Measurements from ENCODE around the gene TXLNG. TPM values are rescaled to one million over a fixed set of nuclear protein-coding genes. Genes with fewer than 3 reads are reported as not detected.

The TXLNG gene
- total and polyA plus RNA-seq, 12 donors = 3.6 to 6.8 (median 5.8) TPM

GRCh38 chrX:16843208-16843909 is 57.1 kb downstream of the TXLNG start:
- Histone ChIP-seq H3K36me3 (peaks cover 0 to 97% (median 8%) of the 10 kb centered on the region in 9 donors), H3K4me1 (peaks cover 0 to 17% (median 4%) of the 10 kb centered on the region in 9 donors), H3K9me3 (no peaks in the 10 kb centered on the region), H3K27ac (no peak overlapping the region), H3K4me3 (no peak overlapping the region), H3K27me3 (peaks cover 0 to 15% (median 0%) of the 10 kb centered on the region in 7 donors)
- DNase-seq = no peak
- TF ChIP-seq CTCF (IDR thresholded peaks at IDR 0.05) = no peak
- 45 to 60% methylated on average over 3 of the region's 3 CpGs for WGBS, 2 donors
- intact Hi-C loops (cut with DNase I) = no loop called here
- no peak for ATAC-seq

- TF ChIP-seq CTCF (IDR thresholded peaks at IDR 0.05) = no peak
- 89 to 90% methylated on average over 2 of the region's 2 CpGs for WGBS, 2 donors
- DNase-seq (no peak), ATAC-seq (no peak)
- no peaks in the 10 kb centered on the region for H3K9me3 ChIP-seq
- H3K27me3 ChIP-seq = peaks cover 0 to 37% (median 0%) of the 10 kb centered on the region in 7 donors
- no peak overlapping the region for H3K4me3 ChIP-seq
- intact Hi-C loops (cut with DNase I) = no loop called here
- no peak overlapping the region for H3K27ac ChIP-seq
- peaks cover 0 to 100% (median 8%) of the 10 kb centered on the region in 9 donors for H3K36me3 ChIP-seq
- no peaks in the 10 kb centered on the region for H3K4me1 ChIP-seq
Observed at GRCh38 chrX:16845686-16846085, 59.4 kb downstream of the TXLNG start.

- 75 to 76% methylated on average over 6 of the region's 6 CpGs for WGBS, 2 donors
- intact Hi-C loops (cut with DNase I) = no loop called here
- TF ChIP-seq CTCF (IDR thresholded peaks at IDR 0.05) = no peak
- H3K27ac ChIP-seq = no peak overlapping the region
- H3K4me1 ChIP-seq = no peaks in the 10 kb centered on the region
- H3K27me3 ChIP-seq = peaks cover 0 to 65% (median 0%) of the 10 kb centered on the region in 7 donors
- ATAC-seq = no peak
- H3K36me3 ChIP-seq = peaks cover 0 to 100% (median 8%) of the 10 kb centered on the region in 9 donors
- H3K4me3 ChIP-seq = no peak overlapping the region
- no peaks in the 10 kb centered on the region for H3K9me3 ChIP-seq
- no peak for DNase-seq
Observed at GRCh38 chrX:16848541-16848940, 62.3 kb downstream of the TXLNG start.

- DNase-seq = no peak
- no peaks in the 10 kb centered on the region for H3K9me3 ChIP-seq
- no peak for ATAC-seq
- H3K4me1 ChIP-seq = no peaks in the 10 kb centered on the region
- TF ChIP-seq CTCF (IDR thresholded peaks at IDR 0.05) = no peak
- no peak overlapping the region for H3K27ac ChIP-seq
- H3K27me3 ChIP-seq = peaks cover 0 to 71% (median 0%) of the 10 kb centered on the region in 7 donors
- intact Hi-C loops (cut with DNase I) = no loop called here
- H3K4me3 ChIP-seq = no peak overlapping the region
- peaks cover 0 to 95% (median 0%) of the 10 kb centered on the region in 9 donors for H3K36me3 ChIP-seq
- 43 to 76% methylated on average over 1 of the region's 1 CpG for WGBS, 2 donors
Observed at GRCh38 chrX:16851421-16851820, 65.2 kb downstream of the TXLNG start.
